Loucy (cell line): ENCODE data around the gene RRH.

Experiments
- H2AFZ ChIP-seq: fragments of 200-600 bp; sonication (generic); 2 replicates; pipeline ENCODE4 v1.6.0; 2016; ENCODE audit warnings: antibody characterized with exemption, mild to moderate bottlenecking, low read length, moderate library complexity
- H3F3A ChIP-seq: fragments of 200-600 bp; 2 replicates; pipeline ENCODE4 v1.6.0; 2016; ENCODE audit warnings: antibody characterized with exemption, low read depth, mild to moderate bottlenecking
- H3K27me3 ChIP-seq: fragments of 200-600 bp; sonication (generic); 2 replicates; pipeline ENCODE4 v1.6.1; 2014; ENCODE audit warnings: low read length, mild to moderate bottlenecking; ENCODE audit not compliant: insufficient read depth, poor library complexity, severe bottlenecking
- H3K36me3 ChIP-seq: fragments of 200-600 bp; sonication (generic); 2 replicates; pipeline ENCODE4 v1.6.1; 2016; ENCODE audit warnings: low read length; ENCODE audit not compliant: insufficient read depth
- H3K4me1 ChIP-seq: fragments of 200-600 bp; sonication (generic); 2 replicates; pipeline ENCODE4 v1.5.1; 2014; ENCODE audit warnings: low read length, mild to moderate bottlenecking; ENCODE audit not compliant: insufficient read depth, poor library complexity, severe bottlenecking
- H3K4me2 ChIP-seq: fragments of 200-600 bp; sonication (generic); 2 replicates; pipeline ENCODE4 v1.6.0; 2014; ENCODE audit warnings: antibody characterized with exemption, low read length, low read depth, mild to moderate bottlenecking; ENCODE audit not compliant: poor library complexity, severe bottlenecking
- H3K4me3 ChIP-seq: fragments of 200-600 bp; sonication (generic); 2 replicates; pipeline ENCODE4 v1.5.1; 2014; ENCODE audit warnings: low read length, mild to moderate bottlenecking, mixed read lengths; ENCODE audit not compliant: poor library complexity, severe bottlenecking
- H3K79me2 ChIP-seq: fragments of 200-600 bp; sonication (generic); 2 replicates; pipeline ENCODE4 v1.6.1; 2014; ENCODE audit warnings: low read length; ENCODE audit not compliant: insufficient read depth
- H3K9ac ChIP-seq: fragments of 200-600 bp; sonication (generic); 2 replicates; pipeline ENCODE4 v1.6.0; 2014; ENCODE audit warnings: mild to moderate bottlenecking, low read depth, low read length, moderate library complexity; ENCODE audit not compliant: poor library complexity, severe bottlenecking
- H3K9me2 ChIP-seq: fragments of 200-600 bp; sonication (generic); replicated peaks from 2 replicates; pipeline ENCODE4 v1.6.1; 2016; ENCODE audit warnings: low read depth, low read length, mixed read lengths
- H3K9me3 ChIP-seq: fragments of 200-600 bp; sonication (generic); 2 replicates; pipeline ENCODE4 v1.6.1; 2014; ENCODE audit warnings: mild to moderate bottlenecking, antibody characterized with exemption, low read length, low read depth; ENCODE audit not compliant: insufficient read depth
- H4K20me1 ChIP-seq: fragments of 200-600 bp; sonication (generic); 2 replicates; pipeline ENCODE4 v1.6.0; 2014; ENCODE audit warnings: antibody characterized with exemption, low read length, mild to moderate bottlenecking; ENCODE audit not compliant: insufficient read depth, poor library complexity, severe bottlenecking
- EZH2phosphoT487 ChIP-seq: fragments of 200-600 bp; IDR thresholded peaks from 2 replicates; pipeline ENCODE4 v1.6.1; 2018; ENCODE audit warnings: antibody characterized with exemption, mild to moderate bottlenecking, moderate library complexity, borderline replicate concordance
- TF ChIP-seq, protein P1 (sequence below): fragments of 200-600 bp; sonication (generic); conservative IDR thresholded peaks from 2 replicates; pipeline ENCODE4 v1.5.1; 2014; ENCODE audit warnings: mild to moderate bottlenecking, antibody characterized with exemption, low read length

RRH gene

DNA sequence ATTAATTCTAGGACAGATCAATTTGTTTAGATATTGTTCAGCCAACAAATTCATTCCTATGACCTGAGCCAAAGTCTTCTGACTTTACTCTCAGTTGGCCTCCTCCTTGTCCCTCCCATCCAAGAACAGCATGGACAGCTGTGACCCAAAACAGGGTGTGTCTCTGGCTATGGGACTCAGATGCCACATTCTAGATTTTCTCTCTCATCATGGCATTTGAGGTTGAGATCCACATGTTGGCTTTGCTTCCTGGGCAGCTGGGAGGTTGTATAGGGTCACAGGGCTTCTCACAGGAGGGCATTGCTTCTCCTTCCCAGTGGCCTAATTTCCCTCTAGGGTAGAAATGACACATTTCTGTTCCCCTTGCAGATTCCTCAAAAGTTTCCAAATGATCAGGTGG is 62.3 kb downstream of the RRH start:
- Histone ChIP-seq H3K9ac (no peak overlapping the region), H3K9me3 (no peaks in the 10 kb centered on the region)
- TF ChIP-seq EZH2phosphoT487, result no peak
- TF ChIP-seq, protein P1, sequence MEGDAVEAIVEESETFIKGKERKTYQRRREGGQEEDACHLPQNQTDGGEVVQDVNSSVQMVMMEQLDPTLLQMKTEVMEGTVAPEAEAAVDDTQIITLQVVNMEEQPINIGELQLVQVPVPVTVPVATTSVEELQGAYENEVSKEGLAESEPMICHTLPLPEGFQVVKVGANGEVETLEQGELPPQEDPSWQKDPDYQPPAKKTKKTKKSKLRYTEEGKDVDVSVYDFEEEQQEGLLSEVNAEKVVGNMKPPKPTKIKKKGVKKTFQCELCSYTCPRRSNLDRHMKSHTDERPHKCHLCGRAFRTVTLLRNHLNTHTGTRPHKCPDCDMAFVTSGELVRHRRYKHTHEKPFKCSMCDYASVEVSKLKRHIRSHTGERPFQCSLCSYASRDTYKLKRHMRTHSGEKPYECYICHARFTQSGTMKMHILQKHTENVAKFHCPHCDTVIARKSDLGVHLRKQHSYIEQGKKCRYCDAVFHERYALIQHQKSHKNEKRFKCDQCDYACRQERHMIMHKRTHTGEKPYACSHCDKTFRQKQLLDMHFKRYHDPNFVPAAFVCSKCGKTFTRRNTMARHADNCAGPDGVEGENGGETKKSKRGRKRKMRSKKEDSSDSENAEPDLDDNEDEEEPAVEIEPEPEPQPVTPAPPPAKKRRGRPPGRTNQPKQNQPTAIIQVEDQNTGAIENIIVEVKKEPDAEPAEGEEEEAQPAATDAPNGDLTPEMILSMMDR, result no peak

More for the DNA sequence above, 62.3 kb downstream of the RRH start:
- Histone ChIP-seq H3F3A (no peaks in the 10 kb centered on the region), H3K79me2 (no peaks in the 10 kb centered on the region), H3K4me1 (no peaks in the 10 kb centered on the region), H3K27me3 (no peaks in the 10 kb centered on the region), H3K9me2 (no peaks in the 10 kb centered on the region), H3K4me3 (no peak overlapping the region), H3K4me2 (no peak overlapping the region), H4K20me1 (no peaks in the 10 kb centered on the region), H3K36me3 (no peaks in the 10 kb centered on the region), H2AFZ (no peak overlapping the region)
